ENCODE results near the gene LRMDA. TPM values are rescaled to one million over a fixed set of nuclear protein-coding genes. Genes with fewer than 3 reads are reported as not detected.

The LRMDA gene
- total and polyA plus RNA-seq, 2 donors from 2014 or later: 23.2 to 48.6 TPM

DNA sequence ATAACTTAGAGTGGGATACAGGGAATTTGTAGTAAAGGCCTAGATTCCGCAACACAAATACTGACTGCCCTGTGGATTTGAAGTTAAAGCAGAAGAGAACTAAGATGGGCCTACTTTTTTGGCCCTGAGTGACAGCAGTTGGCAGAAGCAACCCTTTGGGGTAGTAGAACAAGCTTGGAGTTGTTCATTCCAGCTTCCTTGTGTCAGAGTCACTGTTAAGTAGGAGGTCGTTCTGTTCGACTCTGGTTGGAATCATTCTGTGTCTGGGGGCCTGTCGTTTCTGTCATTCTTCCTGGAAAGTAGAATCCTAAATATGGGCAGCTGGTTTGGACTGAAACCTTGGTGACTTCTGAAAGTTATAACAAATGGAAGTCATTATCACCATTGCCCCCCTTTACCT lies 865.9 kb downstream of the LRMDA start:
- intact Hi-C loops (cut with DNase I): no loop called here
- Histone ChIP-seq H3K4me3 (ENCODE audit: low read length in 3 of 3) (no peak overlapping the region), H3K27ac (ENCODE audit: low read depth in 2 of 2, low read length in 2 of 2) (peak overlapping the region; percentile 81 to 83), H3K9me3 (ENCODE audit: control insufficient read depth in 2 of 3, insufficient read depth in 1 of 3, low read length in 3 of 3) (no peaks in the 10 kb centered on the region), H3K36me3 (ENCODE audit: control insufficient read depth in 2 of 3, insufficient read depth in 3 of 3, low read length in 3 of 3) (no peaks in the 10 kb centered on the region), H3K27me3 (ENCODE audit: control insufficient read depth, insufficient read depth, low read length) (no peaks in the 10 kb centered on the region), H3K4me1 (ENCODE audit: control insufficient read depth in 2 of 3, insufficient read depth in 2 of 3, low read depth in 1 of 3, low read length in 3 of 3) (peaks cover 29 to 58% (median 38%) of the 10 kb centered on the region in 3 donors), H3K9ac (ENCODE audit: low read length in 3 of 3) (no peak overlapping the region)
- FAIRE-seq: no peak
- TF ChIP-seq, protein P1, sequence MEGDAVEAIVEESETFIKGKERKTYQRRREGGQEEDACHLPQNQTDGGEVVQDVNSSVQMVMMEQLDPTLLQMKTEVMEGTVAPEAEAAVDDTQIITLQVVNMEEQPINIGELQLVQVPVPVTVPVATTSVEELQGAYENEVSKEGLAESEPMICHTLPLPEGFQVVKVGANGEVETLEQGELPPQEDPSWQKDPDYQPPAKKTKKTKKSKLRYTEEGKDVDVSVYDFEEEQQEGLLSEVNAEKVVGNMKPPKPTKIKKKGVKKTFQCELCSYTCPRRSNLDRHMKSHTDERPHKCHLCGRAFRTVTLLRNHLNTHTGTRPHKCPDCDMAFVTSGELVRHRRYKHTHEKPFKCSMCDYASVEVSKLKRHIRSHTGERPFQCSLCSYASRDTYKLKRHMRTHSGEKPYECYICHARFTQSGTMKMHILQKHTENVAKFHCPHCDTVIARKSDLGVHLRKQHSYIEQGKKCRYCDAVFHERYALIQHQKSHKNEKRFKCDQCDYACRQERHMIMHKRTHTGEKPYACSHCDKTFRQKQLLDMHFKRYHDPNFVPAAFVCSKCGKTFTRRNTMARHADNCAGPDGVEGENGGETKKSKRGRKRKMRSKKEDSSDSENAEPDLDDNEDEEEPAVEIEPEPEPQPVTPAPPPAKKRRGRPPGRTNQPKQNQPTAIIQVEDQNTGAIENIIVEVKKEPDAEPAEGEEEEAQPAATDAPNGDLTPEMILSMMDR (IDR thresholded peaks at IDR 0.05; ENCODE audit: borderline replicate concordance, extremely low read depth, insufficient read depth): no peak
- DNase-seq: peak in 1 of 5 donors; percentile 33

DNA sequence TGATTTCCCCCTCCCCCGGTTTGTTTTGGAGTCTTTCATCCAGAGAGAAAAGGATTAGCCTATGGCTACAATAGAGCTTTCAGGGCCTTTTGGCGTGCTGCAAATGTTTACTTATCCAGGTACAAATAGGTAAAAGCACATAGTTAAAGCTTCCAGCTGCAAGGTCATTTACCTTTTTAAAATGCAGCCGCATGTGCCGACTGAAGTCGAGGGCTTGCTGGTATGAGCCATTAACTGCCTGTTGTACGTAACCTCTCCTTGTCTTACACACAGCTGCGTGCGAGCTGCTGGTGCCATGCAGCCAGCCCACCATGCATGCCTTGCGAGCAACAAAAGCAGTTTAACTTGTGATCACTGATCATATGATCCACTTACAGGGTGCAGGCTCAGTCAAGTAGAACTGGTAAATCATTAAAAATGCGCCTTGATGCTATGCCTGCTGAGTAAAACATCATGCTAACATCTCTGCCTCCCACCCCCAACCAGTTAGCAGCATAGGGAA lies 866.4 kb downstream of the LRMDA start:
- H3K27me3 ChIP-seq (ENCODE audit: control insufficient read depth, insufficient read depth, low read length): no peaks in the 10 kb centered on the region
- DNase-seq: peak; percentile 80 to 95 (median 92)
- no peaks in the 10 kb centered on the region for H3K9me3 ChIP-seq (ENCODE audit: control insufficient read depth in 2 of 3, insufficient read depth in 1 of 3, low read length in 3 of 3)
- FAIRE-seq: no peak
- no peak overlapping the region for H3K9ac ChIP-seq (ENCODE audit: low read length in 3 of 3)
- intact Hi-C loops (cut with DNase I): no loop called here
- H3K4me3 ChIP-seq (ENCODE audit: low read length in 3 of 3): no peak overlapping the region
- no peaks in the 10 kb centered on the region for H3K36me3 ChIP-seq (ENCODE audit: control insufficient read depth in 2 of 3, insufficient read depth in 3 of 3, low read length in 3 of 3)
- H3K27ac ChIP-seq (ENCODE audit: low read depth in 2 of 2, low read length in 2 of 2): peak overlapping the region; percentile 81 to 83
- peaks cover 33 to 61% (median 38%) of the 10 kb centered on the region in 3 donors for H3K4me1 ChIP-seq (ENCODE audit: control insufficient read depth in 2 of 3, insufficient read depth in 2 of 3, low read depth in 1 of 3, low read length in 3 of 3)
- TF ChIP-seq, protein P1 (IDR thresholded peaks at IDR 0.05; ENCODE audit: borderline replicate concordance, extremely low read depth, insufficient read depth): no peak

DNA sequence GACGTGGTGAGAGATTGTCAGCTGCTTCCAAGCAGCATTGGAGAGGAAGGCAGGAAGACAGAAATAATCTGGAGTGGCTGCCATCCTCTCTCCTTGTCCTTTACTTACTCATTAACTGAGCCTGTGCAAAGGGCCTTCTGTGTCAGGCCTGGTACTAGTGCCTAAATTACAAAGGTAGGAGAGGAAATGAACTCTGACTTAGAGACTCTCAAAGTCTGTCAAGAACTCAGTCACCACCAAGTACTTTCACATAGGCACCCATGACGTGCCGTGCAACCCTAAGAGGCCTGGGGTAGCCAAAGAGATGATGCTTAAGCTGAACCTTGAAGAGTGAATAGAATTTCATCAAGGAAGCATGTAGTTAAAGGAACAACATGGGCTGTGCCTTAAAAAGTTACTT lies 866.9 kb downstream of the LRMDA start:
- DNase-seq: no peak
- no peaks in the 10 kb centered on the region for H3K36me3 ChIP-seq (ENCODE audit: control insufficient read depth in 2 of 3, insufficient read depth in 3 of 3, low read length in 3 of 3)

More for the DNA sequence above, 866.9 kb downstream of the LRMDA start:
- intact Hi-C loops (cut with DNase I): no loop called here
- H3K9ac ChIP-seq (ENCODE audit: low read length in 3 of 3): no peak overlapping the region
- TF ChIP-seq, protein P1 (IDR thresholded peaks at IDR 0.05; ENCODE audit: borderline replicate concordance, extremely low read depth, insufficient read depth): no peak
- H3K9me3 ChIP-seq (ENCODE audit: control insufficient read depth in 2 of 3, insufficient read depth in 1 of 3, low read length in 3 of 3): no peaks in the 10 kb centered on the region
- H3K27ac ChIP-seq (ENCODE audit: low read depth in 2 of 2, low read length in 2 of 2): peak overlapping the region; percentile 81 to 83
- H3K4me3 ChIP-seq (ENCODE audit: low read length in 3 of 3): no peak overlapping the region
- peaks cover 34 to 66% (median 40%) of the 10 kb centered on the region in 3 donors for H3K4me1 ChIP-seq (ENCODE audit: control insufficient read depth in 2 of 3, insufficient read depth in 2 of 3, low read depth in 1 of 3, low read length in 3 of 3)
- no peaks in the 10 kb centered on the region for H3K27me3 ChIP-seq (ENCODE audit: control insufficient read depth, insufficient read depth, low read length)
- no peak for FAIRE-seq
